ENCODE measurements around the gene SRBD1.
"Not testable (repeated sequence)": the region's sequence is repeated elsewhere in the genome, so short reads cannot be mapped to it uniquely, and the experiment has no call there.

The SRBD1 gene

GRCh38 chr2:45457211-45457945, 153.7 kb downstream of the SRBD1 start:
- DNase-seq: no peak

GRCh38 chr2:45452866-45453265, 158.2 kb downstream of the SRBD1 start:
- DNase-seq: no peak

- no peak for DNase-seq
Measured at GRCh38 chr2:45450634-45451033, 160.4 kb downstream of the SRBD1 start.

GRCh38 chr2:45448217-45448616, 162.8 kb downstream of the SRBD1 start:
- no peak for DNase-seq

- DNase-seq: no peak
Measured at GRCh38 chr2:45446016-45446415, 165.1 kb downstream of the SRBD1 start.

- DNase-seq: no peak
Measured at GRCh38 chr2:45445037-45445436, 166.0 kb downstream of the SRBD1 start.

GRCh38 chr2:45443012-45443411, 168.1 kb downstream of the SRBD1 start:
- DNase-seq: no peak

- DNase-seq: no peak
Measured at GRCh38 chr2:45442026-45442425, 169.0 kb downstream of the SRBD1 start.

GRCh38 chr2:45441571-45441970, 169.5 kb downstream of the SRBD1 start:
- no peak for DNase-seq

GRCh38 chr2:45439788-45440773, 171.0 kb downstream of the SRBD1 start:
- DNase-seq: no peak

- DNase-seq: no peak
Measured at GRCh38 chr2:45438872-45439665, 172.0 kb downstream of the SRBD1 start.

- DNase-seq: no peak
Measured at GRCh38 chr2:45436456-45436855, 174.6 kb downstream of the SRBD1 start.

GRCh38 chr2:45435316-45435715, 175.8 kb downstream of the SRBD1 start:
- no peak for DNase-seq

GRCh38 chr2:45433363-45433762, 177.7 kb downstream of the SRBD1 start:
- DNase-seq: no peak

GRCh38 chr2:45432406-45432805, 178.7 kb downstream of the SRBD1 start:
- no peak for DNase-seq

- DNase-seq: not testable (repeated sequence)
Measured at GRCh38 chr2:45426025-45426424, 185.0 kb downstream of the SRBD1 start.

- no peak for DNase-seq
Measured at GRCh38 chr2:45422921-45423320, 188.1 kb downstream of the SRBD1 start.

- no peak for DNase-seq
Measured at GRCh38 chr2:45418532-45418931, 192.5 kb downstream of the SRBD1 start.

GRCh38 chr2:45415534-45416123, 195.4 kb downstream of the SRBD1 start:
- DNase-seq: no peak

GRCh38 chr2:45412754-45413379, 198.2 kb downstream of the SRBD1 start:
- no peak for DNase-seq

- DNase-seq: no peak
Measured at GRCh38 chr2:45409677-45410076, 201.4 kb downstream of the SRBD1 start.

GRCh38 chr2:45406621-45407020, 204.4 kb downstream of the SRBD1 start:
- no peak for DNase-seq

Data from activated CD8-positive, alpha-beta memory T cell treated with anti-CD3 and anti-CD28 coated beads, Interleukin-2, amount 50 U/mL, for 4 hours (primary cell).